Measurements from ENCODE around the gene ABRACL.

ABRACL gene

GRCh38 chr6:138987080-138987642 is 41.4 kb upstream of the ABRACL start:
- no peak for DNase-seq (ENCODE audit: extremely low spot score)
- ChIA-PET CTCF (interaction anchor here (1.5 kb wide), 1 partner anchor 21 kb away, joined by 4 read pairs; no protein-coding TSS in a partner anchor), POLR2A (interaction anchor here (0.6 to 1.1 kb wide), 3 partner anchors 15 to 53 kb away, joined by 3 read pairs; no protein-coding TSS in a partner anchor)
- TF ChIP-seq BHLHE40 (IDR thresholded peaks at IDR 0.05; ENCODE audit: borderline replicate concordance), result no peak

- TF ChIP-seq, protein P1, sequence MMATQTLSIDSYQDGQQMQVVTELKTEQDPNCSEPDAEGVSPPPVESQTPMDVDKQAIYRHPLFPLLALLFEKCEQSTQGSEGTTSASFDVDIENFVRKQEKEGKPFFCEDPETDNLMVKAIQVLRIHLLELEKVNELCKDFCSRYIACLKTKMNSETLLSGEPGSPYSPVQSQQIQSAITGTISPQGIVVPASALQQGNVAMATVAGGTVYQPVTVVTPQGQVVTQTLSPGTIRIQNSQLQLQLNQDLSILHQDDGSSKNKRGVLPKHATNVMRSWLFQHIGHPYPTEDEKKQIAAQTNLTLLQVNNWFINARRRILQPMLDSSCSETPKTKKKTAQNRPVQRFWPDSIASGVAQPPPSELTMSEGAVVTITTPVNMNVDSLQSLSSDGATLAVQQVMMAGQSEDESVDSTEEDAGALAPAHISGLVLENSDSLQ (IDR thresholded peaks at IDR 0.05), result no peak
- TF ChIP-seq SP1 (IDR thresholded peaks at IDR 0.05) (no peak), NFRKB (IDR thresholded peaks at IDR 0.05) (no peak), ELF4 (IDR thresholded peaks at IDR 0.05) (peak; percentile 67; the same call in 1 of the 2 replicates), ARNT (IDR thresholded peaks at IDR 0.05) (no peak), CTBP1 (IDR thresholded peaks at IDR 0.05; ENCODE audit: borderline replicate concordance) (peak; percentile 16; the same call in 1 of the 2 replicates), L3MBTL2 (conservative IDR thresholded peaks at IDR 0.05) (peak; percentile 69), FOXK2 (IDR thresholded peaks at IDR 0.05) (no peak), BHLHE40 (IDR thresholded peaks at IDR 0.05; ENCODE audit: borderline replicate concordance) (no peak), ZNF384 (IDR thresholded peaks at IDR 0.05) (no peak), LEF1 (IDR thresholded peaks at IDR 0.05; ENCODE audit: borderline replicate concordance) (peak; percentile 7; the same call in 1 of the 2 replicates), TARDBP (IDR thresholded peaks at IDR 0.05) (no peak), FOXA1 (IDR thresholded peaks at IDR 0.05) (no peak), SUZ12 (IDR thresholded peaks at IDR 0.05) (no peak), HDGF (IDR thresholded peaks at IDR 0.05; ENCODE audit: borderline replicate concordance) (no peak), FOXM1 (IDR thresholded peaks at IDR 0.05; ENCODE audit: borderline replicate concordance) (no peak)
- POLR2A ChIA-PET, result interaction anchor here (0.6 to 1.8 kb wide), 6 partner anchors 12 to 344 kb away, joined by 3 to 6 read pairs (median 3); no protein-coding TSS in a partner anchor
- CTCF ChIA-PET, result interaction anchor here (0.6 to 1.5 kb wide), 3 partner anchors 13 to 103 kb away, joined by 3 to 4 read pairs (median 3); no protein-coding TSS in a partner anchor
- peak; percentile 96 for DNase-seq (ENCODE audit: extremely low spot score)
Measured at GRCh38 chr6:138987643-138988468, 40.7 kb upstream of the ABRACL start, which contains the start of gene REPS1. TSS of gene REPS1 (minus strand) at chr6:138988253. CDS start at chr6:138987682, 571 bp downstream.

DNA sequence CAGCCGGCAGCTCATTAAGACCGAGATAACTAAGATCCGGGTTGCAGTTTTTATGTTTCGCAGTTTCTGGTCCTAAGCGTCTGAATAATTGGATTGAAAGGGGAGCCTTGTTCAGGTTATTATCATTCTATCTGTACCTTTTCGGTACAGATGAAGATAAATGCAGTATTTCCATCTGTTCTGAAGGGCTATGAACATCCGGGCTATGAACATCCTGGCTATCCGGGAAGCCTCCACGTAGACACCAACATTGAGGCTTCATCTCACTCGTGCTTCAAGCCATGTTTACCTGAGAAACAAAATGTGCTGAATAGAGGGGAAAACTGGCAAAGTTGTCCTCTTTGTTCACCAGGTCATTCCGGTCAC is 40.1 kb upstream of the ABRACL start:
- CTCF ChIA-PET, result interaction anchor here (0.6 to 0.8 kb wide), 3 partner anchors 13 to 172 kb away, joined by 3 to 4 read pairs (median 3); no protein-coding TSS in a partner anchor
- TF ChIP-seq CTBP1 (IDR thresholded peaks at IDR 0.05; ENCODE audit: borderline replicate concordance), result no peak
- TF ChIP-seq SUZ12 (IDR thresholded peaks at IDR 0.05), result no peak
- no peak for TF ChIP-seq FOXM1 (IDR thresholded peaks at IDR 0.05; ENCODE audit: borderline replicate concordance)
- no peak for TF ChIP-seq TARDBP (IDR thresholded peaks at IDR 0.05)
- TF ChIP-seq, protein P1 (IDR thresholded peaks at IDR 0.05), result no peak
- TF ChIP-seq FOXA1 (IDR thresholded peaks at IDR 0.05), result no peak
- no peak for TF ChIP-seq LEF1 (IDR thresholded peaks at IDR 0.05; ENCODE audit: borderline replicate concordance)
- TF ChIP-seq BHLHE40 (IDR thresholded peaks at IDR 0.05; ENCODE audit: borderline replicate concordance), result no peak
- TF ChIP-seq ZNF384 (IDR thresholded peaks at IDR 0.05), result no peak
- no peak for TF ChIP-seq HDGF (IDR thresholded peaks at IDR 0.05; ENCODE audit: borderline replicate concordance)
- no peak; the same call in 1 of the 2 replicates for TF ChIP-seq L3MBTL2 (conservative IDR thresholded peaks at IDR 0.05)
- no peak for TF ChIP-seq ARNT (IDR thresholded peaks at IDR 0.05)
- no peak for TF ChIP-seq FOXK2 (IDR thresholded peaks at IDR 0.05)
- TF ChIP-seq SP1 (IDR thresholded peaks at IDR 0.05), result no peak
- no peak for TF ChIP-seq NFRKB (IDR thresholded peaks at IDR 0.05)
- TF ChIP-seq ELF4 (IDR thresholded peaks at IDR 0.05), result no peak
- DNase-seq (ENCODE audit: extremely low spot score), result peak; percentile 57
- POLR2A ChIA-PET, result interaction anchor here (0.6 to 1.8 kb wide), 4 partner anchors 13 to 343 kb away, joined by 3 to 6 read pairs (median 4); no protein-coding TSS in a partner anchor

GRCh38 chr6:138989098-138989983 is 39.2 kb upstream of the ABRACL start:
- DNase-seq (ENCODE audit: extremely low spot score), result no peak

More at GRCh38 chr6:138989098-138989983, 39.2 kb upstream of the ABRACL start:
- TF ChIP-seq, protein P1 (IDR thresholded peaks at IDR 0.05), result no peak
- no peak for TF ChIP-seq ELF4 (IDR thresholded peaks at IDR 0.05)
- TF ChIP-seq FOXM1 (IDR thresholded peaks at IDR 0.05; ENCODE audit: borderline replicate concordance), result no peak
- TF ChIP-seq ZNF384 (IDR thresholded peaks at IDR 0.05), result no peak
- no peak for TF ChIP-seq TARDBP (IDR thresholded peaks at IDR 0.05)
- no peak for TF ChIP-seq LEF1 (IDR thresholded peaks at IDR 0.05; ENCODE audit: borderline replicate concordance)
- no peak for TF ChIP-seq SP1 (IDR thresholded peaks at IDR 0.05)
- POLR2A ChIA-PET, result interaction anchor here (1.0 to 1.8 kb wide), 3 partner anchors 14 to 41 kb away, joined by 3 to 6 read pairs (median 4); no protein-coding TSS in a partner anchor
- CTCF ChIA-PET, result interaction anchor here (0.8 to 1.3 kb wide), 2 partner anchors 173 to 184 kb away, joined by 3 to 4 read pairs; no protein-coding TSS in a partner anchor

All from HEK293T (cell line).